Glutamatergic neuron (in vitro differentiated cells): Measurements from ENCODE around the gene TSC22D2. TPM values are rescaled to one million over a fixed set of nuclear protein-coding genes. Genes with fewer than 3 reads are reported as not detected.

Experiments
- DNase-seq: peaks from one replicate; pipeline ENCODE4 v3.0.0; 2022
- H3K27ac Mint-ChIP-seq: one replicate; pipeline ENCODE4 v1.8.0; 2020; ENCODE audit warnings: mild to moderate bottlenecking, mixed read lengths, inconsistent platforms; ENCODE audit not compliant: unreplicated experiment
- H3K27me3 Mint-ChIP-seq: one replicate; pipeline ENCODE4 v1.8.0; 2020; ENCODE audit warnings: mild to moderate bottlenecking, moderate library complexity, mixed read lengths, inconsistent platforms; ENCODE audit not compliant: unreplicated experiment
- H3K36me3 Mint-ChIP-seq: one replicate; pipeline ENCODE4 v1.8.0; 2020; ENCODE audit warnings: mild to moderate bottlenecking, mixed read lengths, inconsistent platforms; ENCODE audit not compliant: unreplicated experiment
- H3K4me1 Mint-ChIP-seq: one replicate; pipeline ENCODE4 v1.8.0; 2020; ENCODE audit warnings: mild to moderate bottlenecking, low read depth, mixed read lengths, inconsistent platforms; ENCODE audit not compliant: unreplicated experiment
- H3K4me3 Mint-ChIP-seq: one replicate; pipeline ENCODE4 v1.8.0; 2020; ENCODE audit warnings: mild to moderate bottlenecking, mixed read lengths, inconsistent platforms; ENCODE audit not compliant: unreplicated experiment
- H3K9me3 Mint-ChIP-seq: one replicate; pipeline ENCODE4 v1.8.0; 2020; ENCODE audit warnings: mild to moderate bottlenecking, moderate library complexity, mixed read lengths, inconsistent platforms; ENCODE audit not compliant: unreplicated experiment
- total RNA-seq: library from RNA; stranded (reverse); fragmentation: NEBNext Ultra II Directional; extraction: Animal tissue kit (Norgen Biotek cat#: 25700); gene quantifications from one replicate; pipeline ENCODE4 v1.2.1, GENCODE V29; 2021; ENCODE audit not compliant: unreplicated experiment
- TF ChIP-seq, protein P1 (sequence below): fragments of 200-600 bp; sonication (generic); IDR thresholded peaks from one replicate; pipeline ENCODE4 v1.5.0; 2021; ENCODE audit not compliant: partially characterized antibody, unreplicated experiment

The TSC22D2 gene
- total RNA-seq, 1 donor from 2014 or later, result 87.3 TPM

- Mint-ChIP-seq H3K4me3 (peak overlapping the region; percentile 93), H3K4me1 (peaks cover 13% of the 10 kb centered on the region), H3K27me3 (peaks cover 13% of the 10 kb centered on the region), H3K9me3 (peaks cover 24% of the 10 kb centered on the region), H3K36me3 (peaks cover 7% of the 10 kb centered on the region), H3K27ac (peak overlapping the region; percentile 86)
- TF ChIP-seq, protein P1, sequence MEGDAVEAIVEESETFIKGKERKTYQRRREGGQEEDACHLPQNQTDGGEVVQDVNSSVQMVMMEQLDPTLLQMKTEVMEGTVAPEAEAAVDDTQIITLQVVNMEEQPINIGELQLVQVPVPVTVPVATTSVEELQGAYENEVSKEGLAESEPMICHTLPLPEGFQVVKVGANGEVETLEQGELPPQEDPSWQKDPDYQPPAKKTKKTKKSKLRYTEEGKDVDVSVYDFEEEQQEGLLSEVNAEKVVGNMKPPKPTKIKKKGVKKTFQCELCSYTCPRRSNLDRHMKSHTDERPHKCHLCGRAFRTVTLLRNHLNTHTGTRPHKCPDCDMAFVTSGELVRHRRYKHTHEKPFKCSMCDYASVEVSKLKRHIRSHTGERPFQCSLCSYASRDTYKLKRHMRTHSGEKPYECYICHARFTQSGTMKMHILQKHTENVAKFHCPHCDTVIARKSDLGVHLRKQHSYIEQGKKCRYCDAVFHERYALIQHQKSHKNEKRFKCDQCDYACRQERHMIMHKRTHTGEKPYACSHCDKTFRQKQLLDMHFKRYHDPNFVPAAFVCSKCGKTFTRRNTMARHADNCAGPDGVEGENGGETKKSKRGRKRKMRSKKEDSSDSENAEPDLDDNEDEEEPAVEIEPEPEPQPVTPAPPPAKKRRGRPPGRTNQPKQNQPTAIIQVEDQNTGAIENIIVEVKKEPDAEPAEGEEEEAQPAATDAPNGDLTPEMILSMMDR, result no peak
- no peak for DNase-seq
Measured at GRCh38 chr3:150411106-150411460, 3.0 kb downstream of the TSC22D2 start.

DNA sequence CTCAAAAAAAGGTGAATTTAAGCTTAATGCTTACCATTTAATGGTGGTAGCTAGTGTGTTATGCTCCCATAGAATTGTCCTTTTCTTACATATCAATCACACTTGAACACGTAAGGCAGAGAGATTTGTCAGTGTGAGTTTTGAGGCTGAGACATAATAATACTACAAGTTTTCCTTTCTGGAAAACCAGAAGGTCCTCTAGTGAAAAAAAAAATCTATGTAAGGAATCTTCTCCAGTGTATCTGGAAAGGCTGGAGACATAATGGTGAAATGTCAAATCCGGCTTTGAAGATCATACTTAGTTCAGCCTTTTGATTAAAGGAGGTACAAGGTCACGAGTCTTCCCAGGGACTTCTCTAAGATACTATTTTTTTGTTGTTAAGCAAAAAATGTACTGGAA lies 3.4 kb downstream of the TSC22D2 start:
- TF ChIP-seq, protein P1, result no peak
- peaks cover 24% of the 10 kb centered on the region for H3K9me3 Mint-ChIP-seq
- H3K36me3 Mint-ChIP-seq, result peaks cover 7% of the 10 kb centered on the region
- peaks cover 13% of the 10 kb centered on the region for H3K27me3 Mint-ChIP-seq
- no peak for DNase-seq
- peak overlapping the region; percentile 86 for H3K27ac Mint-ChIP-seq
- H3K4me1 Mint-ChIP-seq, result peaks cover 13% of the 10 kb centered on the region
- H3K4me3 Mint-ChIP-seq, result peak overlapping the region; percentile 93

- H3K36me3 Mint-ChIP-seq, result peaks cover 7% of the 10 kb centered on the region
- TF ChIP-seq, protein P1, result no peak
- peaks cover 13% of the 10 kb centered on the region for H3K27me3 Mint-ChIP-seq
- DNase-seq, result no peak
- peaks cover 10% of the 10 kb centered on the region for H3K4me1 Mint-ChIP-seq
- peak overlapping the region; percentile 93 for H3K4me3 Mint-ChIP-seq
- H3K27ac Mint-ChIP-seq, result peak overlapping the region; percentile 86
- H3K9me3 Mint-ChIP-seq, result peaks cover 23% of the 10 kb centered on the region
Measured at GRCh38 chr3:150411976-150412375, 3.9 kb downstream of the TSC22D2 start.

DNA sequence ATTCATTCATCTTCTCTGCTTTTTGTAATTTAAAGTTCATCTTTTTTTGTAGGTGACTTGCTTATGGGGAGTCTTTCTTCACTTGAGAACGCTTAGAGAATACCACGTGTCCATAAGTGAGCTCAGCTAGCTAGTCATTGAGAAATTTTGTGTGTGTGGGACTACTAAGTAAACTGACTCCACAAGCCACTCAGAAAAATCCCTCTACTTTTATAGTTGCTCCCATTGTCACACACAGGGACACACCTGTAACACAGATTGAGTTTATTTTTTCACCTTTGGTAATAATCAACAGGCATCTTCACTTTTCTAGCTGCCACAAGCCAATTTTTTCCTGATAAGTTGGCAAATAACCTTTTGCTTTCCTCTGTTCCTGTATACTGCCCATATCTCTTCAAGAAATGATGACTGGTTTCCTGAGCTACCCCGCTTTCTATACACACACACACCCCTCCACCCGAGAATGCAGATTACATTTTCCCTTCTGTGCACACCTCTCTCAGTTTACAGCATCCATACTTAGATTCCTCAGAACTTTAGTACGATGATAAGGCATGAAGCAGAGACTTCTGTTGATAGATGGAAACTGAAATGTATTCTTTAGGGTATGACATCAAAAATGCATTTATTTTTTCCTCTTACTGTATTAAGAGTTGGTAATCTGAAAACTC lies 4.6 kb downstream of the TSC22D2 start:
- no peak for DNase-seq
- Mint-ChIP-seq H3K4me3 (peak overlapping the region; percentile 93), H3K9me3 (peaks cover 21% of the 10 kb centered on the region), H3K27ac (peak overlapping the region; percentile 16), H3K27me3 (peaks cover 11% of the 10 kb centered on the region), H3K36me3 (peaks cover 7% of the 10 kb centered on the region), H3K4me1 (peaks cover 14% of the 10 kb centered on the region)
- TF ChIP-seq, protein P1, result no peak

DNA sequence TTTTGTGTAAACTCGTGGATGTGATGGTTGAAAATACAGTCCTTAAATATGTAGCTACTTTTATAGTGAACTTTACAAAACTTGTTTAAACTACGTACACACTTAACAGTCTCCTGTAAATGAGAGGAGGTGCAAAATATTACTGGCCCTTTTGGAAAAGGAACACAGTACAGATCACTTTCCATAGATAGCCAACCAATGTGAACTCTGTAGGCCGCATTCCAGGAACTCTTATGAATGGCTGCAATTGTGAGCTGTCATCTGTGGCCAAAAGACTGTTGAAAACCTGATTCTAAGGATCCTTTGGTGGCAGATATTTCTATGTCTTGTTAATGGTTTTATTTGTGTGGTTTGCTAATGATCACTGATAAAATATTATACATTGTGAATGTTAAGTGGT lies 6.2 kb downstream of the TSC22D2 start:
- peaks cover 5% of the 10 kb centered on the region for H3K27me3 Mint-ChIP-seq
- no peak overlapping the region for H3K27ac Mint-ChIP-seq

More for the DNA sequence above, 6.2 kb downstream of the TSC22D2 start:
- peaks cover 16% of the 10 kb centered on the region for H3K9me3 Mint-ChIP-seq
- peak overlapping the region; percentile 93 for H3K4me3 Mint-ChIP-seq
- H3K4me1 Mint-ChIP-seq, result peaks cover 24% of the 10 kb centered on the region
- TF ChIP-seq, protein P1, result no peak
- DNase-seq, result no peak
- peaks cover 7% of the 10 kb centered on the region for H3K36me3 Mint-ChIP-seq
